ENCODE results near the gene ADI1.

DNA sequence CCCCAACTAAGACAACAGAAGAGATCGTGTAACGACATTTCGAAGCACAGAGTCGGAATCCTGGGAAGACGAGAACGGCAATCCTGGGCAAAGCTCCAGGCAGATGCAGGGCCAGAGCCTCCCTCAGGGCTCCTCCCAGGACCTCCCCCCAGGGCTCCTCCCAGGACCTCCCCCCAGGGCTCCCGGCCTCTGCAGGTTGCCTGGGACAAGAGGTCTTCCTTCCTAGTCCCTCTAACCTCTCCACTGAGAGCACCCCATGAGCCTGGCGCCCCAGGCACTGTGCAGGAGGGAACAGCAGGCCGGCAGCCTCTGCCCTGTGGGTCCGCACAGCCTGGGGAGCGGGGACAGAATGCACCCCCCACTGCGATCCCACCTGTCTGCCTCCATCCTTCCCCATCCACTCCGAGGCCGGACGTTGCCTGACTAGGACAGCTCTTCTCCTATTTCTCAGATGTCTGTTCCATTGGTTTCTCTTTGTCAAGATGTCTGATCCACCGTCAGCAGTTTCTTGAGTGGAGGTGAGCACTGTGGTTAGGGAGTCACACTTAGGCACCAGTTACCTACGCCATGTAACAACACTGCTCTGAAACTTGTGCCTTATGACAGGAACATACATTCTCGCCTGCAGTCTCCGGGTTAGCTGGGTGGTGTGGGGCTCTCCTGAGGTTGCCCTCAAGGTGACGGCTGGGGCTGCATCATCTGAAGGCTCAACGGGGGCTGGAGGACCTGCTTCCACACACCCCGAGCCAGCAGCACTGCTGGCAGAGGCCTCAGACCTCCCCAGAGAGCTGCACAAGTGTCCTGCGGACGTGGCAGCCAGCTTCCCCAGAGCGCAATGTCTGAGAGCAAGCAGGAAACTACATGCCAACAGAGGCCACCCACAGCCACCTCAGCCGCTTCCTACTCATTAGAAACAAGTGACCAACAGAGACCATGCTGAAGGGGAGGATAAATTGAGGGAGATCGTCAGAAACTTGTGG lies 28.9 kb downstream of the ADI1 start:
- TF ChIP-seq, protein P1, sequence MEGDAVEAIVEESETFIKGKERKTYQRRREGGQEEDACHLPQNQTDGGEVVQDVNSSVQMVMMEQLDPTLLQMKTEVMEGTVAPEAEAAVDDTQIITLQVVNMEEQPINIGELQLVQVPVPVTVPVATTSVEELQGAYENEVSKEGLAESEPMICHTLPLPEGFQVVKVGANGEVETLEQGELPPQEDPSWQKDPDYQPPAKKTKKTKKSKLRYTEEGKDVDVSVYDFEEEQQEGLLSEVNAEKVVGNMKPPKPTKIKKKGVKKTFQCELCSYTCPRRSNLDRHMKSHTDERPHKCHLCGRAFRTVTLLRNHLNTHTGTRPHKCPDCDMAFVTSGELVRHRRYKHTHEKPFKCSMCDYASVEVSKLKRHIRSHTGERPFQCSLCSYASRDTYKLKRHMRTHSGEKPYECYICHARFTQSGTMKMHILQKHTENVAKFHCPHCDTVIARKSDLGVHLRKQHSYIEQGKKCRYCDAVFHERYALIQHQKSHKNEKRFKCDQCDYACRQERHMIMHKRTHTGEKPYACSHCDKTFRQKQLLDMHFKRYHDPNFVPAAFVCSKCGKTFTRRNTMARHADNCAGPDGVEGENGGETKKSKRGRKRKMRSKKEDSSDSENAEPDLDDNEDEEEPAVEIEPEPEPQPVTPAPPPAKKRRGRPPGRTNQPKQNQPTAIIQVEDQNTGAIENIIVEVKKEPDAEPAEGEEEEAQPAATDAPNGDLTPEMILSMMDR (conservative IDR thresholded peaks at IDR 0.05; ENCODE audit: low read length): no peak
- TF ChIP-seq EZH2phosphoT487 (IDR thresholded peaks at IDR 0.05; ENCODE audit: borderline replicate concordance, low read depth, low read length): no peak
